Measurements from ENCODE around the gene PDE11A.

DNA sequence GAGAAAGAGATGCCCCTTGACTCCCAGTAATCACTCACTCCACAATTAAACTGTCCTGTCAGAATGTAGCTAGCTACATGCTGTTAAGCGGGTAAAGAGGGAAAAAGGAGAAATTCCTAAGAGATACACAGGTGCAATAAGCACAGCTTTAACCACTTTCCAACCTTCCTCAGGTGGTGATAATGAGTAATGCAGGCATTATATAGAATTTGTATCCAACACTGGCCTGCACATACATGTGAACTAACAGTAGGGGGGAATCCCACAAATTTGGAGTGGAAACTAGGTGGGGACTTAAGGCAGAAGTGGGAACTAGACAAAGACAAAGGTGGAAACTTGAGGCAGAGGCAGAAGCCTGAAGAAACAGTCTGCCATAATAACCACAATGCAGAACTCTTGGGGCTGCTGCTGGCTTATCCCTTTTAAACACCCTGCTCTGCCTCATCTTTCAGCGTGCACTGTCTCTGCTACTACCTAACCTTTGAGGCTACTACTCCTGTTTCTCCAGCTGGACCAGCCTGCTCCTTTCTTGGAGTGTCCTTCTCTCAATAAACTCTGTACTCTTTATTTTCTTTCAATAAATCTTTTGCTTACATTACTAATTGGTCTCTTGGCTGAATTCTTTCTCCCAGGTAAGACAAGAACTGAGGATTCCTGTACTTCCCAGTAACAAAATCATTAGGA is 259.7 kb downstream of the PDE11A start:
- TF ChIP-seq, protein P1, sequence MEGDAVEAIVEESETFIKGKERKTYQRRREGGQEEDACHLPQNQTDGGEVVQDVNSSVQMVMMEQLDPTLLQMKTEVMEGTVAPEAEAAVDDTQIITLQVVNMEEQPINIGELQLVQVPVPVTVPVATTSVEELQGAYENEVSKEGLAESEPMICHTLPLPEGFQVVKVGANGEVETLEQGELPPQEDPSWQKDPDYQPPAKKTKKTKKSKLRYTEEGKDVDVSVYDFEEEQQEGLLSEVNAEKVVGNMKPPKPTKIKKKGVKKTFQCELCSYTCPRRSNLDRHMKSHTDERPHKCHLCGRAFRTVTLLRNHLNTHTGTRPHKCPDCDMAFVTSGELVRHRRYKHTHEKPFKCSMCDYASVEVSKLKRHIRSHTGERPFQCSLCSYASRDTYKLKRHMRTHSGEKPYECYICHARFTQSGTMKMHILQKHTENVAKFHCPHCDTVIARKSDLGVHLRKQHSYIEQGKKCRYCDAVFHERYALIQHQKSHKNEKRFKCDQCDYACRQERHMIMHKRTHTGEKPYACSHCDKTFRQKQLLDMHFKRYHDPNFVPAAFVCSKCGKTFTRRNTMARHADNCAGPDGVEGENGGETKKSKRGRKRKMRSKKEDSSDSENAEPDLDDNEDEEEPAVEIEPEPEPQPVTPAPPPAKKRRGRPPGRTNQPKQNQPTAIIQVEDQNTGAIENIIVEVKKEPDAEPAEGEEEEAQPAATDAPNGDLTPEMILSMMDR (IDR thresholded peaks at IDR 0.05; ENCODE audit: low read depth, low read length), result no peak
- no peak for TF ChIP-seq EZH2phosphoT487 (IDR thresholded peaks at IDR 0.05; ENCODE audit: low read depth)
